GM10248 (cell line): ENCODE results near the gene STXBP6.

Source experiments
- CTCF ChIA-PET: fragments of 300-600 bp; sonication (Branson Sonifier 250); formaldehyde crosslinking; extraction: SDS; loops from one replicate; lab custom pipeline; 2021; ENCODE audit warnings: antibody characterized with exemption; lab: Yijun Ruan, JAX
- POLR2A ChIA-PET: fragments of 350-650 bp; sonication (Branson Sonifier 250); formaldehyde crosslinking; extraction: SDS; loops from one replicate; lab custom pipeline; 2020; ENCODE audit warnings: antibody characterized with exemption; lab: Yijun Ruan, JAX
- DNase-seq: peaks from one replicate; pipeline ENCODE4 v3.0.0; 2012; ENCODE audit errors: extremely low spot score
- CTCF ChIP-seq: IDR thresholded peaks from 2 replicates; pipeline ENCODE4 v1.5.1; 2012; ENCODE audit warnings: mild to moderate bottlenecking, low read depth; ENCODE audit errors: extremely low read depth, missing control alignments, control extremely low read depth

STXBP6 gene

GRCh38 chr14:24954037-24954699 lies 95.8 kb downstream of the STXBP6 start:
- POLR2A ChIA-PET = no interaction called here
- DNase-seq = peak; percentile 20
- TF ChIP-seq CTCF = no peak
- CTCF ChIA-PET = interaction anchor here (1.2 kb wide), 2 partner anchors 10 to 13 kb away, joined by 3 read pairs; no protein-coding TSS in a partner anchor

- CTCF ChIA-PET = interaction anchor here (1.2 kb wide), 2 partner anchors 11 to 14 kb away, joined by 3 read pairs; no protein-coding TSS in a partner anchor
- no peak for TF ChIP-seq CTCF
- no peak for DNase-seq
- POLR2A ChIA-PET = no interaction called here
These were observed 96.9 kb downstream of the STXBP6 start for GRCh38 chr14:24952851-24953666.

GRCh38 chr14:24948261-24948847 lies 101.6 kb downstream of the STXBP6 start:
- no peak for TF ChIP-seq CTCF
- ChIA-PET CTCF (interaction anchor here (1.6 kb wide), 1 partner anchor 142 kb away, joined by 3 read pairs; no protein-coding TSS in a partner anchor), POLR2A (no interaction called here)

GRCh38 chr14:24947131-24947530 lies 102.8 kb downstream of the STXBP6 start:
- ChIA-PET POLR2A (no interaction called here), CTCF (interaction anchor here (1.6 kb wide), 1 partner anchor 141 kb away, joined by 3 read pairs; no protein-coding TSS in a partner anchor)
- TF ChIP-seq CTCF = no peak
- DNase-seq = no peak

More at GRCh38 chr14:24948261-24948847, 101.6 kb downstream of the STXBP6 start:
- no peak for DNase-seq

- POLR2A ChIA-PET = no interaction called here
- no peak for DNase-seq
- no peak for TF ChIP-seq CTCF
- CTCF ChIA-PET = interaction anchor here (2.7 kb wide), 1 partner anchor 21 kb away, joined by 5 read pairs; no protein-coding TSS in a partner anchor
These were observed 105.1 kb downstream of the STXBP6 start for GRCh38 chr14:24944800-24945199.

GRCh38 chr14:24943024-24943423 lies 106.9 kb downstream of the STXBP6 start:
- CTCF ChIA-PET = interaction anchor here (0.8 to 2.7 kb wide), 2 partner anchors 18 to 22 kb away, joined by 3 to 5 read pairs; no protein-coding TSS in a partner anchor
- no peak for TF ChIP-seq CTCF
- POLR2A ChIA-PET = no interaction called here
- DNase-seq = no peak
